ENCODE results near the gene DLL4. TPM values are rescaled to one million over a fixed set of nuclear protein-coding genes. Genes with fewer than 3 reads are reported as not detected.

The DLL4 gene
- 10 to 100 TPM in 1 of 2 donors, 1 to 10 TPM in 1; 9.7 to 28.4 TPM for total RNA-seq
- polyA plus RNA-seq, result under 1 TPM; 0.20 to 0.38 TPM
- long read RNA-seq, donor 1, partial matches to known transcripts, result 6 of 13 reads
- long read RNA-seq, donor 1, other reads (novel, unspliced or antisense), result 6 of 13 reads
- long read RNA-seq, donor 2, transcript DLL4-204 (11 exons, 3,433 nt), result major isoform, 7 of 27 reads
- long read RNA-seq, donor 2, partial matches to known transcripts, result 15 of 27 reads
- long read RNA-seq, donor 2, other reads (novel, unspliced or antisense), result 5 of 27 reads

GRCh38 chr15:40928821-40929659 is at the start of gene DLL4:
Gene DLL4 (plus strand): TSS chr15:40929340. CDS start chr15:40929669, 329 bp downstream.
- DNase-seq (peak in 1 of 2 donors; percentile 83), ATAC-seq (ENCODE audit: low FRiP score) (peak; percentile 64)
- H3K4me3 ChIP-seq (ENCODE audit: low read length in 2 of 2), result peak within 1 kb of the TSS; percentile 5 to 27
- H3K9me3 ChIP-seq (ENCODE audit: control insufficient read depth, low read length), result no peaks in the 10 kb centered on the region
- no peaks in the 10 kb centered on the region for H3K36me3 ChIP-seq (ENCODE audit: control insufficient read depth in 1 of 2, insufficient read depth in 2 of 2, low read length in 1 of 2)
- H3K4me1 ChIP-seq (ENCODE audit: control insufficient read depth in 1 of 2, insufficient read depth in 2 of 2, low read length in 2 of 2), result no peaks in the 10 kb centered on the region
- H3K27me3 ChIP-seq (ENCODE audit: control insufficient read depth in 1 of 2, insufficient read depth in 2 of 2, low read length in 1 of 2), result no peaks in the 10 kb centered on the region
- H3K27ac ChIP-seq (ENCODE audit: low read depth in 1 of 2, low read length in 2 of 2), result no peak within 1 kb of the TSS
- intact Hi-C loops (cut with DNase I), result no loop called here
- WGBS, 2 donors, result 0 to 1% methylated on average over 66 to 71 of the region's 71 CpGs

GRCh38 chr15:40879609-40880008 is 49.5 kb upstream of the DLL4 start:
- Histone ChIP-seq H3K9me3 (ENCODE audit: control insufficient read depth, low read length) (no peaks in the 10 kb centered on the region), H3K27ac (ENCODE audit: low read depth in 1 of 2, low read length in 2 of 2) (no peak overlapping the region), H3K4me3 (ENCODE audit: low read length in 2 of 2) (no peak overlapping the region), H3K36me3 (ENCODE audit: control insufficient read depth in 1 of 2, insufficient read depth in 2 of 2, low read length in 1 of 2) (no peaks in the 10 kb centered on the region), H3K4me1 (ENCODE audit: control insufficient read depth in 1 of 2, insufficient read depth in 2 of 2, low read length in 2 of 2) (no peaks in the 10 kb centered on the region), H3K27me3 (ENCODE audit: control insufficient read depth in 1 of 2, insufficient read depth in 2 of 2, low read length in 1 of 2) (no peaks in the 10 kb centered on the region)
- ATAC-seq (ENCODE audit: low FRiP score) (no peak), DNase-seq (no peak)
- WGBS, 2 donors, result 82 to 84% methylated on average over 6 of the region's 6 CpGs
- intact Hi-C loops (cut with DNase I), result no loop called here

DNA sequence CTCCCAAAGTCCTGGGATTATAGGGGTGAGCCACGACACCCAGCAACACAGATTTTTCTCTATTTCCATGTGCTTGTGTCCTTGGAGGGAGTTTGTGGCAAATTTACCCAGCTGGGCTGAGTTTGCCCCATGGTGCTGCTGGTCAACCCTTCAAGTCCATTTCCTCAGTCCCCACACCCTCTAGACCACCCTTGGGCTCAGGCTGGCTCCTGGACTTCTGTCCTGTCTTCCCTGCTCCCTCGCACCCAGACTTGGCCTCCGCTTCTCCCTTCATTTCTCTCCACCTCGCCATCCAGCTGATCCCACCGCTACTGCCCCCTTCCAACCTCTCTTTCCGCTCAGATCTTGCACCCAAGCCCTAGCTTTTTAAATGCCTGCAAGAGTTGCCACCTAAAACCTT is 47.8 kb upstream of the DLL4 start:
- no peaks in the 10 kb centered on the region for H3K9me3 ChIP-seq (ENCODE audit: control insufficient read depth, low read length)
- no peak overlapping the region for H3K4me3 ChIP-seq (ENCODE audit: low read length in 2 of 2)
- H3K4me1 ChIP-seq (ENCODE audit: control insufficient read depth in 1 of 2, insufficient read depth in 2 of 2, low read length in 2 of 2), result no peaks in the 10 kb centered on the region
- no peaks in the 10 kb centered on the region for H3K36me3 ChIP-seq (ENCODE audit: control insufficient read depth in 1 of 2, insufficient read depth in 2 of 2, low read length in 1 of 2)
- peak in 1 of 2 donors; percentile 22 for DNase-seq
- no peaks in the 10 kb centered on the region for H3K27me3 ChIP-seq (ENCODE audit: control insufficient read depth in 1 of 2, insufficient read depth in 2 of 2, low read length in 1 of 2)
- intact Hi-C loops (cut with DNase I), result no loop called here
- H3K27ac ChIP-seq (ENCODE audit: low read depth in 1 of 2, low read length in 2 of 2), result no peak overlapping the region
- 92 to 97% methylated on average over 6 of the region's 6 CpGs for WGBS, 2 donors
- no peak for ATAC-seq (ENCODE audit: low FRiP score)

GRCh38 chr15:40886586-40886985 is 42.6 kb upstream of the DLL4 start:
- no peak overlapping the region for H3K27ac ChIP-seq (ENCODE audit: low read depth in 1 of 2, low read length in 2 of 2)
- H3K36me3 ChIP-seq (ENCODE audit: control insufficient read depth in 1 of 2, insufficient read depth in 2 of 2, low read length in 1 of 2), result no peaks in the 10 kb centered on the region
- ATAC-seq (ENCODE audit: low FRiP score), result no peak
- peak in 1 of 2 donors; percentile 0 for DNase-seq
- no peaks in the 10 kb centered on the region for H3K4me1 ChIP-seq (ENCODE audit: control insufficient read depth in 1 of 2, insufficient read depth in 2 of 2, low read length in 2 of 2)
- no peaks in the 10 kb centered on the region for H3K9me3 ChIP-seq (ENCODE audit: control insufficient read depth, low read length)
- 92 to 93% methylated on average over 1 of the region's 1 CpG for WGBS, 2 donors
- intact Hi-C loops (cut with DNase I), result no loop called here
- no peaks in the 10 kb centered on the region for H3K27me3 ChIP-seq (ENCODE audit: control insufficient read depth in 1 of 2, insufficient read depth in 2 of 2, low read length in 1 of 2)
- no peak overlapping the region for H3K4me3 ChIP-seq (ENCODE audit: low read length in 2 of 2)

DNA sequence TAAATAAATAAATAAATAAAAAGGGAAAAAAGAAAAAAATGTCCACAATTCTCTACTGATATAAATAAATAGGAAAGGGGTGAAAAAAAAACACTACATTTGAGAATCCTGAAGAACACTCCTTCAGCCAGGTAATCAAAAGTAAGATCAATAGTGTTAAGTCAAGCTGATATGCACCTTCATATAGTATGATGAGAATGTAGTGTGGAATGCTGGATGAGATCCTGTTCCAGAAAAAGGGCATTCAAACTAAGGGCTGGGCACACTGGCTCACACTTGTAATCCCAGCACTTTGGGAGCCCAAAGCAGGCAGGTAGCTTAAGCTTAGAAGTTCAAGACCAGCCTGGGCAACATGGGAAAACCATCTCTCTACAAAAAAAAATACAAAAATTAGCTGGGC is 40.0 kb upstream of the DLL4 start:
- no peak for ATAC-seq (ENCODE audit: low FRiP score)
- Histone ChIP-seq H3K9me3 (ENCODE audit: control insufficient read depth, low read length) (no peaks in the 10 kb centered on the region), H3K36me3 (ENCODE audit: control insufficient read depth in 1 of 2, insufficient read depth in 2 of 2, low read length in 1 of 2) (no peaks in the 10 kb centered on the region), H3K4me1 (ENCODE audit: control insufficient read depth in 1 of 2, insufficient read depth in 2 of 2, low read length in 2 of 2) (no peaks in the 10 kb centered on the region), H3K4me3 (ENCODE audit: low read length in 2 of 2) (no peak overlapping the region), H3K27me3 (ENCODE audit: control insufficient read depth in 1 of 2, insufficient read depth in 2 of 2, low read length in 1 of 2) (no peaks in the 10 kb centered on the region), H3K27ac (ENCODE audit: low read depth in 1 of 2, low read length in 2 of 2) (no peak overlapping the region)
- DNase-seq, result peak in 1 of 2 donors; percentile 3
- intact Hi-C loops (cut with DNase I), result no loop called here

- no peaks in the 10 kb centered on the region for H3K36me3 ChIP-seq (ENCODE audit: control insufficient read depth in 1 of 2, insufficient read depth in 2 of 2, low read length in 1 of 2)
- intact Hi-C loops (cut with DNase I), result loop anchor here in 1 of 2 donors (5.0 to 10.0 kb wide), 3 partner anchors 126 to 444 kb away; partner anchors contain the start of genes C15orf62, GCHFR, KNL1 and NUSAP1
- no peaks in the 10 kb centered on the region for H3K27me3 ChIP-seq (ENCODE audit: control insufficient read depth in 1 of 2, insufficient read depth in 2 of 2, low read length in 1 of 2)
- WGBS, 2 donors, result 91 to 92% methylated on average over 5 of the region's 5 CpGs
- H3K27ac ChIP-seq (ENCODE audit: low read depth in 1 of 2, low read length in 2 of 2), result no peak overlapping the region
- H3K4me1 ChIP-seq (ENCODE audit: control insufficient read depth in 1 of 2, insufficient read depth in 2 of 2, low read length in 2 of 2), result no peaks in the 10 kb centered on the region
- ATAC-seq (ENCODE audit: low FRiP score) (no peak), DNase-seq (no peak)
- no peaks in the 10 kb centered on the region for H3K9me3 ChIP-seq (ENCODE audit: control insufficient read depth, low read length)
- no peak overlapping the region for H3K4me3 ChIP-seq (ENCODE audit: low read length in 2 of 2)
Measured at GRCh38 chr15:40891138-40891537, 38.0 kb upstream of the DLL4 start.

GRCh38 chr15:40891810-40892446 is 37.2 kb upstream of the DLL4 start:
- no peaks in the 10 kb centered on the region for H3K4me1 ChIP-seq (ENCODE audit: control insufficient read depth in 1 of 2, insufficient read depth in 2 of 2, low read length in 2 of 2)
- H3K27ac ChIP-seq (ENCODE audit: low read depth in 1 of 2, low read length in 2 of 2), result no peak overlapping the region
- no peaks in the 10 kb centered on the region for H3K27me3 ChIP-seq (ENCODE audit: control insufficient read depth in 1 of 2, insufficient read depth in 2 of 2, low read length in 1 of 2)
- no peak for ATAC-seq (ENCODE audit: low FRiP score)
- H3K36me3 ChIP-seq (ENCODE audit: control insufficient read depth in 1 of 2, insufficient read depth in 2 of 2, low read length in 1 of 2), result no peaks in the 10 kb centered on the region
- intact Hi-C loops (cut with DNase I), result loop anchor here (2.0 to 10.0 kb wide), 5 partner anchors 33 to 443 kb away; partner anchors contain the start of genes C15orf62 (in 1 of the 2), GCHFR (in 1 of the 2), KNL1 (in 1 of the 2) and NUSAP1 (in 1 of the 2)
- H3K4me3 ChIP-seq (ENCODE audit: low read length in 2 of 2), result no peak overlapping the region
- peak in 1 of 2 donors; percentile 50 for DNase-seq
- 12 to 16% methylated on average over 4 of the region's 4 CpGs for WGBS, 2 donors
- no peaks in the 10 kb centered on the region for H3K9me3 ChIP-seq (ENCODE audit: control insufficient read depth, low read length)

- intact Hi-C loops (cut with DNase I), result loop anchor here (2.0 to 10.0 kb wide), 5 partner anchors 34 to 442 kb away; partner anchors contain the start of genes C15orf62 (in 1 of the 2), GCHFR (in 1 of the 2), KNL1 (in 1 of the 2) and NUSAP1 (in 1 of the 2)
- no peak overlapping the region for H3K4me3 ChIP-seq (ENCODE audit: low read length in 2 of 2)
- H3K27ac ChIP-seq (ENCODE audit: low read depth in 1 of 2, low read length in 2 of 2), result no peak overlapping the region
- H3K27me3 ChIP-seq (ENCODE audit: control insufficient read depth in 1 of 2, insufficient read depth in 2 of 2, low read length in 1 of 2), result no peaks in the 10 kb centered on the region
- no peaks in the 10 kb centered on the region for H3K36me3 ChIP-seq (ENCODE audit: control insufficient read depth in 1 of 2, insufficient read depth in 2 of 2, low read length in 1 of 2)
- 89 to 90% methylated on average over 2 of the region's 2 CpGs for WGBS, 2 donors
- ATAC-seq (ENCODE audit: low FRiP score) (no peak), DNase-seq (no peak)
- no peaks in the 10 kb centered on the region for H3K4me1 ChIP-seq (ENCODE audit: control insufficient read depth in 1 of 2, insufficient read depth in 2 of 2, low read length in 2 of 2)
- no peaks in the 10 kb centered on the region for H3K9me3 ChIP-seq (ENCODE audit: control insufficient read depth, low read length)
Measured at GRCh38 chr15:40892447-40893012, 36.6 kb upstream of the DLL4 start.
